NK-92 treated with Interleukin-12 subunit alpha and Interleukin-12 subunit beta, amount 100 ng/mL, for 24 hours (cell line): ENCODE measurements around the gene LRRC75A.

ENCODE experiments used
- DNase-seq: peaks from one replicate; lab custom pipeline; 2025; lab: John Stamatoyannopoulos, UW

Gene LRRC75A

DNA sequence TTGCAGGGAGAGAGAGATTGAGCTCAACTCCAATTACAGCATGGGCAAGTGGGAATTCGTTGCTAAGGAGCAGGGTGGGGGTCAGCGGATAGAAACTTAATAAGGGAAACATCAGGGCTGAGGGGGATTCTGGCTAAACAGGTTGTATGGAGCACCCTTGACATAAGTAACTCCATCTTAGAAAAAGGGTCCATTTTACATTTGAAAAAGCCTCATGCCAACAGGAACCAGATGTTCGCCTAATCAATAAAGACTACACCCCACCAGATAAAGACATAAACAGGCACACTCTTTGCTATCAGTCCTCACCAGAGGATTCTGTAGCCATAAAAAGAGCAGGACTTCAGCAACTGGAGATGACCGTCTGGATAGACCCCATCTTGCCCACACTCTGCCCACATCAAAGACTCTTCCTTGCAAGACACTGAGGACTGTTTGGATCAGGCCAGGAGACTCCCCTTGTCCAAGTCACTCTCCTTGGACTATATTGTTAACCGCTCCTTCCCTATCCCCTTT lies 1.6 kb upstream of the LRRC75A start:
- DNase-seq = no peak

DNA sequence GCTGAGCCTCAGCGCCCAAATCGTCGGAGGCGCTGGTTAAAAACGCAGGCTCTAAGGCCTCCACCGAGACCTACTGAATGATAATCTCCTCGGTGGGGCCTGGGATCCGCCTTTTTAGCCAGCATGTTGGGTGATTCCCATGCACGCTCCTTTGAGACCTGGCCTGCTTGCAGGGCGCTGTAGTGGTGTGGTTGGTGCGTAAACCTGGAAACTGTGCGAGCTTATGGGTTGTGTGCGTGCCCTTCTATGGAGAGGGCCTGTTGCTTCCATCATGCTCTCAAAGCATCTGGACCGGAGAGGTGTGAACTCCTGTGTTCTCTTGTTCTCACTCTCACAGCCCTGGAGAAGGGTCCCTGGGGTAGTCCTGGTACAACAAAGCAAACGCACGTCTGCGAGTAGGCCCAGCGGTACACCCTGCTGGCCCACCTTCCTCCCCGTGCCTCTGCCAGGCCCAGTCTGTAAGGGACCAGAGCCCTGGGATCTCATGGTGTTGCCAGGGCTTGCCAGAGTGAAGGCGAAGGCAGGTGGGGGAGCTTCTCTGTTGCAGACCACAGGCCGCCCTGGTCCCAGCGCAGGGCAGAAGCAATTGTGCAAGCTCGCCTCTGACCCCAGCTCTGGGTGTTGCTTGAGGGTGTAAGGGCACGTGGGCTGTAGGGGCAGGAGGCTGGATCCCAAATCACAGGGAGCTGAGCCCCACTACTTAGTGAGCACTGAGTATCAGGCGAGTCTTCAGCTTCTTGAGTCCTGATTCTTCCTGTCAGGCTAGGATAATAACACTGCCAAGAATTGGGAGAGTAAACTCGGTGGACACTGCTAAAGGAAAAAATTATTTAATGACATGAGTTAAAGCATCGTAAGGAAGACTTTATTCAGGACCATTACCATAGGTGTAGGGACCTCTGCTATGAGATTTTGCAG lies 879 bp upstream of the LRRC75A start:
- no peak for DNase-seq

DNA sequence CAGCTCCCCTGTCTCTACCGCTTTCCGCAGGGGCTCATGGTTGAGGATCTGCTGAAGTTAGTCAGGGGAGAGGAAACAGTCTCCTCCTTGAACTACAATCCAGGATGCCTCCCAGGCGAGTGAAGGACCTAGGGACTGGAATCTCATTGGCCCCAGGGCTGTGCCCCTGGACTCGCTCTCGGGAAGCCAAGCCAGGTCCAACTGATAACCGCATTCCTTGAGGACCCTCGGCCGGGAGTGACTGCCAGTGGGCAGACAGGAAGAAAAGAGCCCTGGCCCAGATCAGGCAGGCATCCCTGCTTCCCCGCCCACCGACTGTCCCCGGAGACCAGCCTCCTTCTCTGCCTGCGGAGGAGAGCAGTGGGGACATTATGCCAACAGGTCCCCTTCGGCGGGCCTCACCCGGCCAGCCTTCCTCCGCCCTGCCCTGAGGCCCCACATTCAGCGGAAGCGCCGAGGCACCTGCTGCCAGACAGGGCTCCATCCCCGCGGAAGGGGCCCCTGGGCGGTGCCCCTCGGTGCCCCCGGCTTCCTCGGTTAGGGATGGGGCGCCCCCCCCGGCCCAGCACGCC lies 776 bp downstream of the LRRC75A start:
- DNase-seq = no peak

DNA sequence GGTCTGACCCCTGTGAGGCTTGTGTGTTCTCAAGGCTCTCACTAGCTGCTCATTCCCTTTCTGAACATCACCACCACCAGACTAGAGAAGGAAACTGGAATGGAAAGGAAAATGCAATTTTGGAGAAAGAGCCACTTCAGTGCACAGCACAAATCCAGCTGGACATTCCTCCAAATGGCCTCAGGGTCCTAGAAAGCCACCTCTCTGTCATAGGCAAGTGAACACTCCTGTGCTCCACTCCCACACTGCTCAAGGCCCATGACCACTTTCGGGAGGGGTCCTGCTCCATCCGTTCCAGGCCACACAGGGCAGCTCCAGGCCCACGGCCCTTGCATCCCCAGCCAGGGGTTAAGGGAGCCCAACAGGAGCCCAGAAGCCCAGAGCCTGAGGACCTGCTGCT lies 2.6 kb downstream of the LRRC75A start:
- DNase-seq = no peak

DNA sequence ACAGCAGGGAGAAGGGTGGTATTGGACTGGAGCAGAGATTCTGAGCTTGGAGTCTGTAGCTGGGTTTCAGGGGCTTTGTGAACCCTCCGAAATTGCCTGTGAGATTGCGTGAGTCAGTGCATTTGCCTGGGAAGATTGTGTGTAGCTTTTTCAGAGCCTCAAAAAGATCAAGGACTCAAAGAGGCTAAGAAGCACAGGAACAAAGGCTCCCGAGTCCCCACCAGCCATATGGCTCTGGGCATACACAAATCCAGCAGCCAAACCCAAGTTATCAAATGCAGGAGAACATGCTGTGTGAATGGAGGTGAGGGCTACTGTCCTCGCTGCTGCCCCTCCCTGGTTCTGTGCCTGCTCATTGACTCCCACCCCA lies 3.0 kb downstream of the LRRC75A start:
- no peak for DNase-seq

DNA sequence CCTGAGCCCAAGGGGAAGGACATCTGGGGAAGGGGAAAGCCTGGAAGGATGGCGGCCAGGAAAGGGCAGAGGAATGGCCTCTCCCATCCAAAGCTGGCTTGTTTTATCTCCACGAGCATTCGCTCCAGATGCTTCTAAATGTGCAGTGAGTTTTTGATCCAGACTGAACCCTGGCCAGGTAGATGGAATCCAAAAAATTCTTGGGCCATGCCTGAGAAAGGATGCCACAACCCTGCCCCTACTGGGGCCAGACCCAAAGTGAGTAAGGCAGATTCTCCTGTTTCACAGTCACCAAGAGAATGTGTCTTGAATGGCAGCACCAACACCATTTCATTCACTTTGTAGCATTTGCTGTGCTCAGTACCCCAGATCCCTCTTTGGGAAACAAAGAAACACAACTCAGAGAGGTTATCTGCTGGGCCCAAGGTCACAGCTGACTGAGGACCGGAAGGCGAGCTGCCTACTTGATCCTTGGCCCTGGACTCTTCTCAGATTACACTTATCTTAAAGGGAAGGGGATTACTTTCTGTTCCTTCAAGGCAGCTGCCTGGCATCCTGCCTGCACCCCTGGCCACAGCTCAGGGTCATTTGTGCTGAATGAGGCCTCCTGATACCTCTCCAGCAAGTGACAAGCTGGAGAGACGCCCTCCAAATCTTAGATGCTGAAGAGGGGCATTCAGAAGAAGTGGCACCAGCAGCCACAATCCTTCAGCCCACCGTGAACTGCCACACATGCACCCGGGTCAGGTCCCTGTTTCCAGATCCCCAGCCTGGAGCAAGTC lies 3.6 kb downstream of the LRRC75A start:
- no peak for DNase-seq

DNA sequence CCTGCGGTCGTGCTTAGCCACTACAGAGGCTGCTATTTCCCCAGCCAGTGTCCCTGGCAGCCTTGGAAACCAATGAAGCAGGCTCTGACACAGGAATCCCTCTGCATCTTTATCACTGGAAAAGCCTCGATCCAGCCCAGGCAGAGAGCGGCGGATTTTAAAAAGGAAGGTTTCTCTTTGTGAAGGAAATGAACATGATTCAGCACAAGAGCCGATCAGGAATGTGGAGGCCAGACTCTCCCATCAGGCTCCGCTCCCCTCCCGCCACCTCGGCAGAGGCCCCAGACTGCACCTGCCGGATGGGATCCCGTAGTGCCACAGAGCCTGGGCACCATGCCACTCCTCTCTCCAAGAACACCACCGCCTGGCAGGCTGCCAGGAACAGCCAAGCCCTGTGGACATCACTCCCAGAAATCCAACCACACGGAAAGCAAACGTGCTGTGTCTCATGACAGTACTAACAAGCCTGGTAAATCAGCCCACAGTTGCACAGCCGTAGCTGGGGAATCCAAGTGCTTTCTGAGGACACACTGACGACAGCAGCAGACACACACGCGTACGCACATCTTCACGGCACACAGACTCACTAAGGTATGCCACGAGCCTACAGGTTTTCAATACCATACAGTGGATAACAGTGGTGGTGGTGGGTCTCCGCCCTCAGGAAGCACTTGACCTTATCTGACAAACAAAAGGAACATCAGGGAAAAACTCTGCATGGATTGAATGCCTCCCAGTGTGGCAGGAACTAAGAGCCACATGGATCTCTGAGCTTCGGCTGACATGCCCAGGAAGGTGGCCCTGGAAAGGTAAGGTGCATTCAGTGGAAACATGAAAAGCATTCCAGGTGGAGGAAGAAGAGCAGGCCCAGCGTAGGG lies 5.4 kb downstream of the LRRC75A start:
- DNase-seq = no peak

DNA sequence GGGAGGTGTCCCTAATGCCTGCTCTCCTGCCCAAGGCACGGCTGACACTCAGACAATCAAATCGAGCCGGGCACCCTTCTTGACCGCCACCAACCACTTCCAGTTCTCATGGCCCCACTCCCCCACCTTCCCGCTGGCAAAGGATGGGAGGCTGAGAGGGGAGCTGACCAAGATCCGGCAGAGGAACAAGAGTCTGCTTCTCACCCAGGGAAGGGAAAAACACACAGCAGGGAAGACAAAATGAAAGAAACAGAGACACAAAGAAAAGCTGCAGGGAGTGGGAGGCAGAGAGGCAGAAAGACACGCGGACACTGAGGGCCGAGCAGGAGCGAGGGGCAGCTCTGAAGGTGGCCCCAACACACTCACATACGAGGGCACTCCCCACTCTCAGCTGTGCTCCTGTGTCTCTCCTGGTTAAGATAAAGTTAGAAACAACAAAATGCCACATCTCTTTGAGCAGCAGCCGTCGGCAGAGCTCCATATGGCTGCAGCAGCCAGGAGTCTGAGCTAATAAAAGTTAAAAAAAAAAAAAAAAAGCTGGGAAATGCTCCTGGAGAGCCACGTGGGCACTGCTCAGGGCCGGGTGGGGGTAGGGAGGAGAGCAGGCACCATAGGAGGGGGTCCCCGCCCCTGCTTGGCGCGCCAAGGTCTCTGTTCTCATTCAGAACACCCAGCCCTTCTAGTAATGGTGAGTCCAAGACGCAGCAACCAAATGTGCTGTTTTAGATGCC lies 7.4 kb downstream of the LRRC75A start:
- no peak for DNase-seq

DNA sequence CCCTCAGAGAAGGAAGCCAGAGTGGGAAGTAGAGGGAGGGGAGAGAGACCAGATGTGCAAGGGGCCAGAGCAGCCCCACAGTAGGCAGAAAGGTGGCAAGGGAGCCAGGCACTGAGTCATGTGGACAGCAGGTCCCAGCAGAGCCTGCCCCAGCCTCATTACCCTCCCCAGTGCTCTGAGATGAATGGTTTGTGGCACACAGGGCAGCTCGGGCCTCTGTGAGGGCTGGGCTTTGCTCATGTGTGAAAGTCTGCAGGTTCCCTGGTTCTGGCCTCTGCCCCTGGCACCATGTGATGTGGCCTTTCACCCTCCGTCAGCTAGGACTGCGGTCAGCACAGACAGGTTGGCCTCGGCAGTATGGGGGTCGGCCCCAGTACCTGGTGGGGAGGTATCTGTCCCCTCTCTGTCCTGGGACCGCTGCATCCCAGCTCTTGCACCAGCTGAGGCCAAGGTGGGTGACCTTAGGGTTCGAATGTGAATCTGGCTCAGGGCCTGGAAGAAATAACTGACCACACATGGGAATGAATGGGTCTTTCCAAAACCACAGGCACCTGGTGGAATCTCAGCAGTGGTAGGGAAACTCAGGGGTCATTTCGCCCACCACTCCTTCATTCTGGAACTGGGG lies 8.9 kb downstream of the LRRC75A start:
- DNase-seq = no peak

DNA sequence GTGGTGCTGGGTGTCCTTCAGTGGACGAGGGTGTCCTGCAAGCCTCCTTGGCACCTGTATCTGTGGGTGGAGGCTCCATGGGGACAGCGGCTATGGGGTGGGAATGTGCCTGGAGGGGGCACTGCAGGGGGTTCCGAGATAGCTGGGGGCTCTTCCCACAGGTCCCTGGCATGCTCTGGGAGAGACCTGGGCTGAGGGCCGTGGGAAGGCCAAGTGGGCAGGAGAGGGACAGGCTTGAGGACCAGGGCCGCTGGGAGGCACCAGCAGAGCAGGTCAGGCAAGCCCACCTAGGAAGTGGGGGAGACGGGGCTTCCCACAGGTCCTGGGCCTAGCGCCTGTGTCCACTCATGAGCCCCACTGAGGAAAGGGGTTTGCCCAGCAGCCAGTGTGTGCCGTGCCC lies 9.7 kb downstream of the LRRC75A start:
- no peak for DNase-seq

DNA sequence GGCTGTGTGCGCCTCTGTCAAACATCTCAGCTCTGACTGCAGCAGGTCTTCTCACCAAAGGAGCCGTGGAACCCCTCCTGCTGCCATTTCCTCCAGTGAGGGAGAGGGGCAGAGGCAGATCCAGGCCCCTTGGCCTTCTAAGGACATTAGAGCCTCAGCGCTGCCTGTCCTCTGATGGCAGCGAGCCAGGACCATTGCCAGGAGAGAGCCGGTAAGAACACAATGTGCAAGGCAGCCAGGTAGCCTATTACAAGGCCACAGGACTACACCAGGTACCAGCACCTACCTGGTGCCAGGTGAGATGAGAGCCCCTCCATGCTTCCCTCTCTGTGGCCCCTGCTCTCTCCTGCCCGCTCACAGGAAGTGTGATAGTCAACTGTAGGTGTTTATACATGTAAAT lies 11.0 kb downstream of the LRRC75A start:
- no peak for DNase-seq

DNA sequence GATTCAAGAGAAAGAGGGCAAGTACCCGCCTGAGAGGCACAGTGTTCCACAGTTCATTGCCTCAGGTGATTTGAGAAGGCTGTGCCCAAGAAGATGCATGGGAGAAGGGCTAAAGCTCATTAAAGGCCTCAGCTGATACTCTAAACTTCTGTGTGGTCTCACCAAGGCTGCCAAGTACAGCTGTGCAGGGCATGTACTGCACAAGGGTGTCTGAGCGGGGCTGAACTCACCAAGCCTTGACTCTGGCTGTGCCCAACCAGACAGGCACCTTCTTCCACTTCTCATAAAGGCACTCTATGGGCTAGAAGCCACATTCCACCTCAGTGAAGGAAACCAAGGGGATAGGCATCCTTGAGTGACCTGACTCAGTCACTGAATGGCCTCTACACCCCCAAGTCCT lies 12.7 kb downstream of the LRRC75A start:
- no peak for DNase-seq

DNA sequence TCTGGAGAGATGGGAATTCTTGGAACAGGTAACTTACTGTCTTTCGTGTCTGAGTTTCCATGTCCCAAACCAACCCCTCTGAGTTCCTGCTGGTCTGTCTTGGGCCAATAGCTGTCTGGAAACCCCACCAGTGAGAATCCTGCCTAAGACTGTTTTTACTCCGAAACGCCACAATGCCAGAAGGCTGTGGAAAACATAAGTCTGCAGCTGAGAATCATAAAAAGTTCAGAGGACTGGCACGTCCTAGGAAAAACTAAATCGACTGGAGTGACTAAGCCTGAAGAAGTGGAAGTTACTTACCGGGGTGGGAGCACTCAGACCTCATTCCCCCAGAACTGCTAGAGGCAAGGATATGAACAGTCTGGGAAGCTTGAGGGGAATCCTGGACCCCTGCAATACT lies 13.3 kb downstream of the LRRC75A start:
- DNase-seq = no peak

DNA sequence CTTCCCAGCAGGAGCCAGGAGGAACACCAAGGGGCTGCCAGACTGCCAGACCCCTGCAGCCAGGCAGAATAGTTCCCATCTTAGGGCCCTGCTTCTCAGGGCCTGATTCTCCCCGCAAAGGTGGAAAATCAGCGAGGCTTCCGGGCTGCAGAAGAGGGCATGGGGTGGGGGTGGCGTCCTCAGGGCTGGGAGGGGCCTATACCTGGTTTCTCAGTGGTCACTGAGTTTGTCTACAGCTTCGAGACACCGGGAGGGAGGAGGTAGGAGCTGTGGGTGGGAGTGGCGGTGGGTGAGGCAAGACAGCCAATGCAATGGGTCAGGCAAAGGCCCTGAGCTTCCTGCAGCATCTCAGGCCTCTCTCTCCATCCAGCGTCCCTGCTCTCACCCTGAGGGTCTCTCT lies 14.3 kb downstream of the LRRC75A start:
- DNase-seq = no peak

DNA sequence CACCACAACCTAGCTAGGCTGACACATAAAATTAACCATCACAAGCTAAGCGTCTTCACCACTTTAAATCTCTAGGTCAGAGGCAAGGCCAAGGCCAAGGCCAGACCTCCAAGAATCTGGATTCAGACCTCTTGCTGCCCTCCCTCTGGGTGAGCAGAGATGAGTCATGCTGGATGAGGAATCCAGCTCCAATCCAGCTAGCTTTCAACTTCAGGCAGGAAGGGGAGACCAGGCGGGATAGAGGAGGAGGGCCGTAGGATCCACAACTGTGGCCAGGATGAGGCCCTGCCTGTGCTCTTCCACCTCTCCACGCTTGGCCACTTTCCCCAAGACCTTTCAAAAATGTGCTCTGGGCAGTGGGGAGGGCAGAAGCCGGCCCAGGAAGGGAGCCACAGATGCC lies 14.7 kb downstream of the LRRC75A start:
- DNase-seq = no peak

DNA sequence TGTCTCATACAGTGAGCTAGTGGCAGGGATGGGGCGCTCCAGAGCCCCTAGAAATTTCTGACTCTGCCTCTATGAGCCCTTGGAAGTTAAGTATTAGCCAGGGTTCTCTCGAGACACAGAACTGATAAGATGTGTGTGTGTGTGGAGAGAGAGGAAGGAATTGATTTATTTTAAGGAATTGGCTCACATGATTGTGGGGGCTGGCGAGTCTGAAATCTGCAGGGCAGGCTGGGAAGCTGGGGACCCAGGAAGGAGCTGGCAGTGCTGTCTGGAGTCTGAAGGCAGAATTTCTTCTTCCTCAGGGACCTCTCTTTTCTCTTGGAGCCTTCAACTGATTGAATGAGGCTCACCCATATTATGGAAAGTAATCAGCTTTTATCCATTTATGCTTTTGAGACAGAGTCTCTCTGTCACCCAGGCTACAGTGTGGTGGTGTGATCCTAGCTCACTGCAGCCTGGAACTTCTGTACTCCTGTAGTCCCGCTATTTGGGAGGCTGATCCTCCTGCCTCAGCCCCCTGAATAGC lies 16.8 kb downstream of the LRRC75A start:
- DNase-seq = no peak

DNA sequence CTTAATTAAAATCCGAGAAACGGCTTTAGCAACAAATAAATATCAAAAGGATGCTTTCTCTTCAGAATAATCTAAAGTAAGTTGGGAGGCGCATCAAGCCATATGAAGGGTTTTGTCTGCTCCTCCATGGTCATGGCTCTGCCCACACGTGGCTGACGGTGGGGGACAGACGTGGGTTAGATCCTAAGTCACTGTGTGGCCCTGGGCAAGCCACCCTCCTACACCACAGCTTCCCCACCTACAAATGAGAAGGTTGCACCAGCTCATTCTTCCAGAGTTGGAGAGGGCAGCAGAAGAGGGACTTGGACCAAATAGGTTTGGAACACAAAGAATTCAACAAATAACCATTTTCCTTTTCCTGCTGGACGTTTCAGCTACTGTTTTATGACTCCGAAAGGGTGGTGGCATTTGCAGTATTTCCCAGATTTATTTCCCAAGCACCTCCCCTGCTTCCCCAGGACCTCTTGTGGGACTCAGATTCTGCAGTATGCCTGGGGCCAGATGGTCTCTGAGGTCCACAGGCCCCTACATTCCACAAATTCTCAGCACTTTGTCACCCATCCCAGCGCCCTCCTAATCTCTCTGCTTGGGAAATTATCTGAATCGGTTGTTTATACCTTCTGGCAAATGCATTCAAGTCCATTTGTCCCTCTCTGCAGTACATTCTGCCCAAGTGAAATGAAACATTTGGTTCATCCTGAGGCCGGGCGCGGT lies 17.8 kb downstream of the LRRC75A start:
- no peak for DNase-seq

DNA sequence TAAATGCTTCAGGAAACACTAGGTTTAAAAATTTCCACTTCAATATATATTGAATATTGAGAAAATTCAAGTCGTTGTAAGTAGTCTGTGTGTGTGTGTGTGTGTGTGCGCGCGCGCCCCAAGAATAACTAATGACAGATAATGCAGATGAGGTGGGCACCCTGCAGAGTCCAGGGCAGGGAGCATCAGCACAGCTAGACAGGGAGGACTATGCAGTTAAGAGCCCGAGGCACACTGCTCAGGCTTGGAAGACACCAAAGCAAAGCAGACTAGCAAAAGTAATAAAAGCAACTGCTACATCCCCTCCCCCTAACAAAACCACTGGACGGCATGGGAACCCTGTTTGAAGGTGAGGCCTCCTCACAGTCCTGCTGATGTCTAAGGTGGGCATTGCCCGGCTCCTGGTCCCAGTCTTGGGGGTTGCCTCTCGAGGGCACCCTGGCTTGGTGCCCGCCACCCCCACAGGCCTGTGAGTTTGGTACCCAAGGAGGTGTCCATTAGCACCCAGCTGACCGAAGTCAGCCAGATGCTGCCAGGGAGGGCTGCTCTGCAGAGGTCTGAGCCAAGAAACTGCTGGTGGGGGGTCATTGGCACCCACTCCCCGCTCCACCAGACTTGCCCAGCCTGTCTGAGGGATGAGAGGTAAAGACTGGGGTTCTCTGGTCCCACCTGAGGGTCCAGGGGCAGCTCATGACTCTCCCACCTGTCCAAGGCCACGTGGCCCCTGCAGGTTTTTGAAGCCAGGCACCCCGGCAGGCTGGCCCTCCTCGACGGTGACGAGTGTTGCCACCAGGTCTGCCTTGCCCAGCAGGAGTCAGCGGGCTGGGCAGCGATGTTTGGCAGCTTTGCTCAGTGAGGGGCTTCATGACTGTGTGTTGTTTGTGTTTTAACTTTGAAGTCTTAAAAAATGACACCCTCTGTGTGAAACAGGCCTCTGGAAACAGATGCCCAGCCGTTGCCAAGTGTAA lies 18.7 kb downstream of the LRRC75A start:
- no peak for DNase-seq

DNA sequence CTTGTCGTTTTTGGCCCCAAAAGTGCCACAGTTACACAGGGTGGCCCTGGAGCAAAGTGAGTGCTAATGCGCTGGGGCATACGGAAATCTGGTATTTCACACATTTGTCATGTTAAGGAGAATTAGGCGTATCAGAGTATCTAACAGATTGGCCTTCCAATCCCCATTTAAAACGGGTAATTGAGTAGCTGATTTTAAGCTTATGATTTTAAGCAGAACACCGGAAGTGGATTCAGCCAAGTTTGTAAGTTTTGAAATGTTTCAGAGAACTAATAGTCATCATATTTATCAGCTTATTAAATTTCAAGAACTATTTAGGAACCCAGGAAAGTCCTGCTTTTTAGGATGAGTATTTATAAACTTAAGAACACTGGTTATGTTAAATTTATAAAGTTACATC lies 19.5 kb downstream of the LRRC75A start:
- no peak for DNase-seq
